Measurements from ENCODE around the gene WEE2.
"Not testable (repeated sequence)": the region's sequence is repeated elsewhere in the genome, so short reads cannot be mapped to it uniquely, and the experiment has no call there.

WEE2 gene

GRCh38 chr7:141714571-141714970, 6.4 kb downstream of the WEE2 start:
- no peak for DNase-seq (ENCODE audit: low read depth)

GRCh38 chr7:141715018-141715417, 6.9 kb downstream of the WEE2 start:
- DNase-seq (ENCODE audit: low read depth) = no peak

- DNase-seq (ENCODE audit: low read depth) = no peak
These were observed 7.9 kb downstream of the WEE2 start for GRCh38 chr7:141715794-141716689.

- DNase-seq (ENCODE audit: low read depth) = no peak
These were observed 9.3 kb downstream of the WEE2 start for GRCh38 chr7:141717450-141717849.

- no peak for DNase-seq (ENCODE audit: low read depth)
These were observed 14.4 kb downstream of the WEE2 start for GRCh38 chr7:141722529-141722928.

- DNase-seq (ENCODE audit: low read depth) = no peak
These were observed 20.9 kb downstream of the WEE2 start for GRCh38 chr7:141729020-141729419.

GRCh38 chr7:141731476-141732149, 23.5 kb downstream of the WEE2 start:
- no peak for DNase-seq (ENCODE audit: low read depth)

GRCh38 chr7:141737118-141737835, 29.1 kb downstream of the WEE2 start:
- no peak for DNase-seq (ENCODE audit: low read depth)

GRCh38 chr7:141737836-141738591, 29.9 kb downstream of the WEE2 start, which contains the start of gene SSBP1:
SSBP1 (plus strand) TSS chr7:141738358; CDS start chr7:141739167, 809 bp downstream.
- DNase-seq (ENCODE audit: low read depth) = peak; percentile 82

GRCh38 chr7:141738592-141739013, 30.4 kb downstream of the WEE2 start:
- no peak for DNase-seq (ENCODE audit: low read depth)

- no peak for DNase-seq (ENCODE audit: low read depth)
These were observed 31.1 kb downstream of the WEE2 start for GRCh38 chr7:141739250-141739649.

GRCh38 chr7:141742229-141742628, 34.1 kb downstream of the WEE2 start:
- DNase-seq (ENCODE audit: low read depth) = no peak

GRCh38 chr7:141744131-141744530, 36.0 kb downstream of the WEE2 start:
- DNase-seq (ENCODE audit: low read depth) = no peak

GRCh38 chr7:141748396-141748795, 40.2 kb downstream of the WEE2 start:
- DNase-seq (ENCODE audit: low read depth) = no peak

- not testable (repeated sequence) for DNase-seq (ENCODE audit: low read depth)
These were observed 43.8 kb downstream of the WEE2 start for GRCh38 chr7:141751904-141752303.

- no peak for DNase-seq (ENCODE audit: low read depth)
These were observed 44.5 kb downstream of the WEE2 start for GRCh38 chr7:141752634-141753033.

GRCh38 chr7:141754939-141755338, 46.8 kb downstream of the WEE2 start:
- DNase-seq (ENCODE audit: low read depth) = no peak

GRCh38 chr7:141763797-141764196, 55.6 kb downstream of the WEE2 start, which contains the start of gene TAS2R3:
TAS2R3 (plus strand) TSS chr7:141764097; CDS start chr7:141764159, 62 bp downstream.
- no peak for DNase-seq (ENCODE audit: low read depth)

GRCh38 chr7:141770083-141770583, 62.0 kb downstream of the WEE2 start:
- DNase-seq (ENCODE audit: low read depth) = not testable (repeated sequence)

- DNase-seq (ENCODE audit: low read depth) = no peak
These were observed 68.2 kb downstream of the WEE2 start, which contains the start of gene TAS2R4 for GRCh38 chr7:141776374-141776773. TAS2R4 (plus strand) TSS chr7:141776674; CDS start chr7:141778489, 1,815 bp downstream.

Measured in stimulated activated CD8-positive, alpha-beta memory T cell treated with anti-CD3 and anti-CD28 coated beads, Interleukin-4, amount 100 ng/mL, for 24 hours (primary cell).